ENCODE data around the gene AKAP8L.

- TF ChIP-seq CTCF (IDR thresholded peaks at IDR 0.05) (no peak), POLR2A (IDR thresholded peaks at IDR 0.05) (no peak)
These were observed 11.8 kb upstream of the AKAP8L start for GRCh38 chr19:15430526-15431120.
